Erythroblast (primary cell): ENCODE measurements around the gene NPC1.

Source experiments
- DNase-seq, 2 experiments: peaks; one replicate each; lab custom pipeline; 2025; lab: John Stamatoyannopoulos, UW
- GATA1 ChIP-seq: IDR thresholded peaks from 2 replicates; pipeline ENCODE4 v1.6.1; 2011; ENCODE audit warnings: low read depth, mild to moderate bottlenecking, control low read depth, low read length, moderate library complexity
- POLR2A ChIP-seq: IDR thresholded peaks from 2 replicates; pipeline ENCODE4 v1.6.1; 2011; ENCODE audit warnings: mild to moderate bottlenecking, low read length

The NPC1 gene

DNA sequence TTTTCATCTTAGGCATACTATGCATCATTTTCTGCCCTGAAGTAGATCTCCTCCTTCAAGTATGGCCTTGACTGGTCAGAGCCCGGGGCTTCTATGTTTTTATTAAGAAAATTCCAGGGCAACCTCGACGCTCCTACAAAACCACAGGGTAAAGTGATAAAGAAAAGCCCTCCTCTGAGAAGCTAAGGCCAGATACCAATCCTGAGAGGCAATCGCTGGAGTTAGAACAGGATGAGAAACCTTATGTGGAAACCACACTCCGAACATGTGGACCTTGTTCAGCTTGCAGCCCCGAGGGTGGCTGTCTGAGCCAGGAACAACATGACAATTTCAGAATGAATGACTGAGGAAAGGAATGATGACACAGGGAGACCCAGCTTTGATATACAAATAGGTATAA is 47.4 kb downstream of the NPC1 start:
- TF ChIP-seq POLR2A (no peak), GATA1 (no peak)
- no peak for DNase-seq

DNA sequence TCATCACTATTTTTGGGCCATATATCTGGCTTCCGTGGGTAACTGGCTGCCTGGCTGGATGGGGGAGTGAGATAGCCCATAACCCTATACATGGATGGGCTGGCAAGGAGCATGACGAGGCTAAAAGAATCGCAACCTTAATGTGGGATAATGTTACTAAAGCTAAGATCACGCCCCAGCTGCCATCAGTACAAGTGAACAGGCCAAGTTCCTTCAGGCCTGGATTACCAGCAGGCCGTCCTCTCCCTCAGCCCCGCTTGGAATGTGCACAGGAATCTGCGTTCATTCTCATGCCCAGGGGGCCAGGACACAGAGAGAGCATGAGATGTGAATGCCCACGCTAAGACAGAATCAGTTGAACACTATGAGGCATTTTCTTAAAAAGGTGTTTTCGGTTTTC is 48.3 kb downstream of the NPC1 start:
- no peak for TF ChIP-seq POLR2A
- TF ChIP-seq GATA1 = no peak
- no peak for DNase-seq

DNA sequence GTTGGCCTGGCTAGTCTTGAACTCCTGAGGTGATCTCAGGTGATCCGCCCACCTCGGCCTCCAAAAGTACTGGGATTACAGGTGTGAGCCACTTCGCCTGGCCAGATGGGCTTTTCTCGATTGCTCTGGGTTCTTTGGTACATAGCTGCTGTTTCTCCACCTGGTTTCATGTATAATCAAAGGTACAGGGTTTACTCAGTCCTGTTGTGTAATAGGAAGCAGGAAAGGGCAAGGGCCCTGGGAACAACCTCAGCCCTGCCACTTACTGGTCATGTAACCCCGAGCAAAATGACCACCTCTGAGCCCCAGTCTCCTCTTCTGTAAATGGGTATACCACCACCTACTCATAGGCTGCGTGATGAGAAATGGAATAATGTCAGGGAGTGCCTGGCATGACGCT is 49.0 kb downstream of the NPC1 start:
- no peak for DNase-seq
- TF ChIP-seq GATA1 = no peak
- no peak for TF ChIP-seq POLR2A

DNA sequence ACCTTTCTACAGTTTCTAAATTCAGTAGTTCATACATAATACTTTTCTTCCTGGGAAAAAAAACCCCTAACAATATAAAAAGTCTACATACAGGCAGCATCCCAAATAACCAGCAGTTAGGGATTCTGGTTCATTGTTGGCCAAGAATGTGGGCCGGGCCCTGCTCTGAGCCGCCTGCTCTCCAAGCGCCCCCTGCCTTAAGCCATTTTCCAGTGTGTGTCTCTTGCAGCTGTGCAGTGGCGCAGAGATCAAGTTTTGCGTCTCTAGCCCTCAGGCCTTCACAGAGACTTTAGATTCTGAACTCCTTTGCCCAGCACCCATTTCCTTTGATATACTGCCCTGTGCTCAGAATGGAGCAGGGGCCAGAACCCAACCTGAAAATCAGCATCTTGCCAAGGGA is 50.1 kb downstream of the NPC1 start:
- TF ChIP-seq POLR2A (no peak), GATA1 (no peak)
- no peak for DNase-seq

DNA sequence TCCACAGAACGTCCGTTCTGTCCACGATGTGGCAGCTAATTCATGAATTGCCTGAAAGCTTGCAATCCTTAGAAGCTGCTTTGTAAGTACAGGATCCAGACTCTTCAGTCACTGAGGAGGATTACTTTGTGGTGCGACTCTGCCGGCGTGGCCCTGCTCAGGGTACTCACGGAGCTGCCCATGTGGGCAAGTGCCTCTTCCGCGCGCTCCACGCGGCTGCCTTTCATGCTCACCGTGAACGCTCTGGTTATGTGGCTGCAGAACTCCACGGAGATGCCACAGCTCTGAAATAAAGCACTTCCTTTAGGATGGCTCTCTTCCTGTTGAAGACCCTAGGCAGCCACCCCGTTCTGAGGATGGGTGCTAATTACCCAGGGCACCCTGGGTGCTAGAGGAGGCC is 52.0 kb downstream of the NPC1 start:
- no peak for DNase-seq
- TF ChIP-seq POLR2A (no peak), GATA1 (no peak)

DNA sequence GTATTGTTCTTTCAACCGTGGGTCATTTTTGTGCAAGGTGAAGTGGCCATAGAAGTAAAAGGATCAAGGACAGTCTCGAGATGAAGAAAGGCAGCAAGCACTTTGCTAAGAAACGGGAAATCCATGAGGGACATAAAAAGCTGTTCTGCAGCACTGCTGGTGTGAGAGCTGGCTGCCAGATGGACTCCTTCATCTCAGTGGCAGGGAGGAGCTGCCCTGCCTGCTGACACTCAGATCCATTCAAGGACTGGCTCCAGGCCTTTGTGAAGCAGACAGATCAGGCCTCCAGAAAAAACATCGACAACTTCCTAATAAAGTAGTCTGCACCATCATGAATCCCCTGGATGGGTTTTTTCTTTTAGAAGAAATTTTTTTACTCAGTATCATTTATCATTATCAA is 53.5 kb downstream of the NPC1 start:
- TF ChIP-seq POLR2A = no peak
- no peak for TF ChIP-seq GATA1
- DNase-seq = no peak

DNA sequence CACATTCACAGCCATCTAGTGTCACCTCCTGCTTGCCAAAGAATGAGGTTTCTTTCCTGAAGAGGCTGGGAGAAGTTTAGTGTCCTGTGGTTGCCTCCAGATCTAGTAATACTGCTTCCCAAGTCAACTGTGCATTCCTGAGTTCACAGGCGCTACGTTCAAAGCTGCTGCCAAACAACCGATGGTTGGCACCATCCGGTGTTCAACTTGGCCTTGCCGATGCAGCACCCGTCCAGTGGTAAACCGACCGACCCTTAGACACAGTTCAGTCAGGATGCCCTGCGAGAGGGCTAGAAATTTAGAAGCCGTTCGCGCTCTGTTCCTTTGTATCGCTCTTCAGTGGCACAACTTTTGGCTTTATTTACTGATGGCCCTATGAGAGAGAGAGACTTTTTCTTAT is 54.4 kb downstream of the NPC1 start:
- DNase-seq = no peak
- TF ChIP-seq POLR2A = no peak
- no peak for TF ChIP-seq GATA1

DNA sequence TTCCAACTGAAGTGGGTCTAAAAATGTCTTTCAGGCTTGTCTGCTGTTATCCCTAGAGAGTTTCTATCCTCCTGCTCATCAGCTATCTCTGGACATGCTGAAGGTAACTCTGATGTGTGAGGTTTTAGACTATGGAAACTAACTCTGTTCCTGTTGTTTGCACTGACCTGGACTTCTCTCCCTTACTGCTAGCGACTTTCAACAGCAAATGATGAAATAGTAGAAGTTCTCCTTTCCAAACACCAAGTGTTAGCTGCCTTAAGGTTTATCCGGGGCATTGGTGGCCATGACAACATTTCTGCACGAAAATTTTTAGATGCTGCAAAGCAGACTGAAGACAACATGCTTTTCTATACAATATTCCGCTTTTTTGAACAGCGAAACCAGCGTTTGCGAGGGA is 56.1 kb downstream of the NPC1 start:
- no peak for DNase-seq
- TF ChIP-seq GATA1 (no peak), POLR2A (no peak)

DNA sequence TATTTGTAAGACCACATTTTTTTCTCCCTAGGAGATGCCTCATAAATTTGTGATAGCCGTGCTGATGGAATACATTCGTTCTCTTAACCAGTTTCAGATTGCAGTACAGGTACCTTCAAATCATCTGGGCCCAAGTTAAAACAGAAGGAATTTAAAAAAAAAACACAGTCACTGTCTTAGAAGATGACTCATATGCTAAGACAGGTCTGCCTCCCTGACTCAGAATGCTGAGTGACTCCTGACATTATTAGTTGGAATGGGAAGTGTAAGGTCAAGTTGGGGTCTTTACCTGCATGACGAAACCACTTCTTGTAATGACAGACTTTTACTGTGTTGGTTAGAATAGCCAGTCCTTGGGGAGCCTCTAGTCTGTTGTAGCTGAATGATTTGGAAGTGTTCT is 56.7 kb downstream of the NPC1 start:
- peak; percentile 24 to 61 for DNase-seq
- TF ChIP-seq POLR2A (no peak), GATA1 (no peak)

DNA sequence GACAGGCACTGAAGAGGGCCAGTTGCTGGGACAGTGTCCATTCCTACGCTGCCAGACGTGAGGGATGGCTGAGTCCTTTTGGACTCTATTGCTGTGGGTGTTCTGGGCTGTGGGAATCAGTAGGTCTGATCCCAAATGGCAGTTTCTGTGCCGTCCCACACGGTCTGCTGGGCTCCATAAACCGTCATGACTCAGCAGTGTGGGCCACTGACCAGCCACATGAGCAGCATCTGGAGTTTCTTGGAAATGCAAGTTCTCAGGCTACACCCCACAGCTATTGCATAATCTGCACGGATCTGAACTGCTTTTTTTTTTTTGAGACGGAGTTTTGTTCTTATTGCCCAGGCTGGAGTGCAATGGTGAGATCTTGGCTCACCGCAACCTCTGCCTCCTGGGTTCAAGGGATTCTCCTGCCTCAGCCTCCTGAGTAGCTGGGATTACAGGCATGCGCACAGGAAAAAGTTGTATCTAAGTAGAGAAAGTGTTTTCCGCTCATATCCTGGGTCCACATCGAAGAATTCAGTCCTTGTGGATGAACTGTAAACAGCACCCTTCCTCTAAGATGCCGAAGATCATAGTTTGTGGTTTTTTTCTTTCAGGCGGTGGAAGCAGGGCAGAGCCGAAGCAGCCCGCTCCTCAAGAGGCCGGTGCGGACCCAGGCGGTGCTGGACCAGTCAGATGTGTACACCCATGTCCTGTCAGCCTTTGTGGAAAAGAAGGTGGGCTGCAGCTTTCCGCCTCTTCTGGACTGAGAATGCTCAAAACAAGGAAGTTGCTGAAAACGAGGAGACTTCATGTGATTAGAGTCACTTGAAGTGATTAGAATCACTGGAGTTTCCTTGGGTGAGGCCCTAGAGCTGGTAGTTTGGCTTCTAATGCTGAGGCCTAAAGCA is 57.5 kb downstream of the NPC1 start:
- DNase-seq = peak; percentile 73 to 79

DNA sequence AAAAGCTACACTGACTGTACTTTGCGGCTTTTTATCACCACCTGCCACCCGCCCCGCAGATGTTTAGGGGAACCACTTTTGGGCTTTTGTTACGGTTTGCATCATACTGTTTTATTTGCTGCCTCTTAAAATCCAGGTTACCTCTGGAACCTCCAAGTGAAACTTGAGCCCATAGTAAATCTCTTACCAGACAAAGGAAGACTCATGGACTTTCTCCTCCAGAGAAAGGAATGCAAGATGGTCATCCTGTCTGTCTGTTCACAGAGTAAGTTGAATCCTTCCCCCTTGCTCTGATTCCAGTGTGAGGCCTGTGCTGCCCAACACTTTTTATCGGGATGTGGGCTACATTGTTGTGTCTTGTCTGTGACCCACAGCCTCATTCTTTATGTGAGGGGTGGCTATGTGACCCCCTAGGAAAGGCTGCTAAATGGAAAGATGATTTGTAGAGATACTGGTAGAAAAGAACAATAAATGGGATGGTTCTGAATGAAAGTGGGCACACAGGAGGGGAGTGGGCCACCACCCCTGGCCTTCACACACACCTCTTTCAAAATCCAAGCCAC is 59.7 kb downstream of the NPC1 start:
- TF ChIP-seq GATA1 = no peak
- no peak for TF ChIP-seq POLR2A
- no peak for DNase-seq

More for the DNA sequence above, 57.5 kb downstream of the NPC1 start:
- TF ChIP-seq GATA1 (no peak), POLR2A (no peak)

DNA sequence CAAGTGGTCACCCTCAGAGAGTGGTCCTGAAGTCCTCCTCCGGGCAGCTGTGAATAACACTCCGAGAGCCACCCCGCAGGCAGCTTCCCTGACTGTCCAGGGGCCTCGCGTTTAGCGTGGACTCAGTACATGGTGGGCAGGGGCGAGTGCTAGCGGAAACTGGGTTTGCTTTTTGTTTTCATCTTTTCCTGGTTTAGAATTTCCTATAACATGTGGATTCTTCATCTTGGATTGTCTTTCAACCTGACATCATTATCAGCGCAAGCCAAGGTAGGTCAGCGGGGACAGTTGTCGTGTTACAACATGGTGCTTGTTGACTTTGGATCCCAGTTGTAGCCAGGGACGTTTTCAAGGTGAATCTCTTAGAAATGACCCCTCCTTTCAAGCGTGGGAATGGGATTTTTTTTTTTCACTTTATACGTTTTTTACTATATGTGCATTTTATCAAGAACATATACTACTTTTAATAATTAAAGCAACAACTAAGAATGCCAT is 62.0 kb downstream of the NPC1 start:
- no peak for TF ChIP-seq GATA1
- TF ChIP-seq POLR2A = no peak
- DNase-seq = no peak

DNA sequence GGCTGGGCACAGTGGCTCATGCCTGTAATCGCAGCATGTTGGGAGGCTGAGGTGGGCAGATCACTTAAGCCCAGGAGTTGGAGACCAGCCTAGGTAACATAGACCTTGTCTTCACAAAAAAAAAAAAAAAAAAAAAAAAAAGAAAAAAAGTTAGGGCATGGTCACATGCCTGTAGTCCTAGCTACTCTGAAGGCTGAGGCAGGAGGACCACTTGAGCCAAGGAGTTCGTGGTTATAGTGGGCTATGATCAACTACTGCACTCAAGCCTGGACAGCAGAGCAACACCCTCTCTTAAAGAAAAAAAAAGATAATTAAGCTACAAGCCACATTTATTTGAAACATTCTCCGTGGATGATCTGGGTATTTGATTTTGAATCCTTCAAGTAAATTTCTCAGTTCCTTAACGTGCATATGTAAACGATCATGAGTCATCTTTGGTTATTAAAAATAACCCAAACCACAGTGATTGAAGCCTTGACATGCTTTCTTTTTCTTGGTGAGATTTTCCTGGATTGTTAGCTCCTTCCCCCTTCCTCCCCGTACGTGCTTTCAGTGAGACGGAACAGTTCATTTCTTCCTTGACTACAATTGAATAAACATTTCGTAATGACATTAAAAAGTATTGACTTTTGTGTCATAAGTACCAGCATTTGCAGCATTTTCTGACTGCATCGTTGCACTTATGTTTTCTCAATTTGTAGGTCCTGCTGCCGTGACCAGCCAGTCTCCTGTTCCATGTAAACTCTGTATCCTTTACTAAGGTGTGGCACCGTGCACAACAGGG is 62.7 kb downstream of the NPC1 start:
- TF ChIP-seq POLR2A (no peak), GATA1 (no peak)
- DNase-seq = no peak

DNA sequence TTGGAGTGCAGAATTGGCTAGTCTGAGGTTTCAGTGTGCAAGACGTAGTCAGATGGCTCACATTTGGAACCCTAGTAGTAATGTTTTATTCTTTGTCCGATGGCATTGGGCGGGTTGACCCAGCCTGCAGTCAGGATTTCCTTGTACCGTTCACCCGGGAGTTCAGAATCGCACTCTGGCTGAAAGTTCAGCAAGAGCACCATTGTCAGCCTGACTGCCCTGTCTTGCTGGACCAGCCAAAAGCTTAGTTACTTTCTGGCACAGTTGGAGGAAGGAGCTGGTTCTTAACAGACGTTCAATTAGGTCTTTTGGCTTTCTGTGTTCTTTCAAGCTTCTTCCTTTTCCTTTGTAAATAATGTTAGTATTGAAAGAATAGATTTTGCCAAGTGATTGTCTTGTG is 64.4 kb downstream of the NPC1 start:
- no peak for DNase-seq
- TF ChIP-seq GATA1 (no peak), POLR2A (no peak)
